ENCODE results near the gene DCDC1. TPM values are rescaled to one million over a fixed set of nuclear protein-coding genes. Genes with fewer than 3 reads are reported as not detected.

Gene DCDC1
- total RNA-seq, 4 donors from 2014 or later: not detected

DNA sequence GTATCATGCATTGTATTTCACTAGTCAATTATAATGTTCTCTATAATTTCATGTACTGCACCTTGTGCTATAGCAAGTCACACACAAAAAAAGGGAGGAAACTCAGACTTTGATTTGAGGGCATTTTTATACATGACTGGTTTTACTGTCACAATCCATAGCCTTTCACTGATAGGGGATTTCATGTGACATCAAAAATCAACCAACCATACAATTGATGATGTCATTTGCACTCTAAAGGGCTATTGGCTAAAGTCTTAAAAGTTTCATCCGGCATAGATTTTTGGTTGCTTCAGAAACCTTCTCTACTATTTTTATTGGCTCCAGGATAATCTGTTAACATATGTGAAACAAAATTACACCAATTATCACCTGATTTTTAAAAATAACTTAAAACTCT is 237.8 kb downstream of the DCDC1 start:
- H3K4me3 ChIP-seq: no peak overlapping the region
- intact Hi-C loops (cut with DNase I): no loop called here
- H3K27ac ChIP-seq: no peak overlapping the region
- no peaks in the 10 kb centered on the region for H3K4me1 ChIP-seq
- 43 to 44% methylated on average over 1 of the region's 1 CpG for WGBS, 2 donors
- H3K27me3 ChIP-seq: no peaks in the 10 kb centered on the region
- no peaks in the 10 kb centered on the region for H3K36me3 ChIP-seq
- no peaks in the 10 kb centered on the region for H3K9me3 ChIP-seq
- TF ChIP-seq CTCF (IDR thresholded peaks at IDR 0.05): no peak
- TF ChIP-seq POLR2A (IDR thresholded peaks at IDR 0.05): no peak
- no peak for DNase-seq

GRCh38 chr11:31127290-31127689 is 242.2 kb downstream of the DCDC1 start:
- H3K36me3 ChIP-seq: no peaks in the 10 kb centered on the region
- intact Hi-C loops (cut with DNase I): no loop called here
- TF ChIP-seq POLR2A (IDR thresholded peaks at IDR 0.05) (no peak), CTCF (IDR thresholded peaks at IDR 0.05) (no peak)
- no peak overlapping the region for H3K27ac ChIP-seq
- H3K4me3 ChIP-seq: no peak overlapping the region
- H3K4me1 ChIP-seq: no peaks in the 10 kb centered on the region
- no peaks in the 10 kb centered on the region for H3K27me3 ChIP-seq
- WGBS, 2 donors: 42 to 53% methylated on average over 3 of the region's 3 CpGs
- no peak for DNase-seq
- no peaks in the 10 kb centered on the region for H3K9me3 ChIP-seq

GRCh38 chr11:31120428-31120827 is 249.1 kb downstream of the DCDC1 start:
- WGBS, 2 donors: 65 to 83% methylated on average over 1 of the region's 1 CpG
- no peak overlapping the region for H3K27ac ChIP-seq
- no peak overlapping the region for H3K4me3 ChIP-seq
- no peaks in the 10 kb centered on the region for H3K4me1 ChIP-seq
- H3K9me3 ChIP-seq: no peaks in the 10 kb centered on the region
- H3K36me3 ChIP-seq: no peaks in the 10 kb centered on the region
- DNase-seq: no peak
- no peaks in the 10 kb centered on the region for H3K27me3 ChIP-seq
- intact Hi-C loops (cut with DNase I): no loop called here
- no peak for TF ChIP-seq POLR2A (IDR thresholded peaks at IDR 0.05)

GRCh38 chr11:31118566-31118965 is 251.0 kb downstream of the DCDC1 start:
- H3K4me3 ChIP-seq: no peak overlapping the region
- TF ChIP-seq CTCF (IDR thresholded peaks at IDR 0.05) (no peak), POLR2A (IDR thresholded peaks at IDR 0.05) (no peak)
- no peak for DNase-seq
- no peaks in the 10 kb centered on the region for H3K36me3 ChIP-seq
- no peaks in the 10 kb centered on the region for H3K9me3 ChIP-seq
- WGBS, 2 donors: 74 to 79% methylated on average over 6 of the region's 6 CpGs
- H3K27ac ChIP-seq: no peak overlapping the region
- intact Hi-C loops (cut with DNase I): no loop called here
- no peaks in the 10 kb centered on the region for H3K4me1 ChIP-seq
- H3K27me3 ChIP-seq: no peaks in the 10 kb centered on the region

GRCh38 chr11:31117038-31117437 is 252.5 kb downstream of the DCDC1 start:
- intact Hi-C loops (cut with DNase I): no loop called here
- Histone ChIP-seq H3K27ac (no peak overlapping the region), H3K36me3 (no peaks in the 10 kb centered on the region), H3K9me3 (no peaks in the 10 kb centered on the region), H3K4me1 (no peaks in the 10 kb centered on the region), H3K4me3 (no peak overlapping the region), H3K27me3 (no peaks in the 10 kb centered on the region)
- WGBS, 2 donors: 52 to 68% methylated on average over 2 of the region's 2 CpGs
- no peak for DNase-seq
- TF ChIP-seq CTCF (IDR thresholded peaks at IDR 0.05): no peak
- TF ChIP-seq POLR2A (IDR thresholded peaks at IDR 0.05): no peak

GRCh38 chr11:31114442-31114841 is 255.1 kb downstream of the DCDC1 start:
- Histone ChIP-seq H3K4me3 (no peak overlapping the region), H3K4me1 (no peaks in the 10 kb centered on the region), H3K27ac (no peak overlapping the region), H3K36me3 (no peaks in the 10 kb centered on the region), H3K9me3 (no peaks in the 10 kb centered on the region), H3K27me3 (no peaks in the 10 kb centered on the region)
- TF ChIP-seq POLR2A (IDR thresholded peaks at IDR 0.05): no peak
- TF ChIP-seq CTCF (IDR thresholded peaks at IDR 0.05): no peak
- intact Hi-C loops (cut with DNase I): no loop called here
- WGBS, 2 donors: 70 to 78% methylated on average over 2 of the region's 2 CpGs
- no peak for DNase-seq
